HCT116 (cell line): ENCODE results near the gene GEN1. TPM values are rescaled to one million over a fixed set of nuclear protein-coding genes. Genes with fewer than 3 reads are reported as not detected.

ENCODE experiments used
- ATAC-seq: fragments of 200-7000 bp; cut with Tn5 transposase; 2 replicates; pipeline ENCODE4 v1.9.1; 2020; ENCODE audit warnings: mild to moderate bottlenecking, moderate library complexity
- BruUV-seq: library from RNA; stranded (reverse); fragments of 400-500 nt; replicated peaks from 2 replicates; lab custom pipeline; 2021; lab: Mats Ljungman, UMichigan
- CTCF ChIA-PET: fragments of 300-600 bp; sonication (Branson Sonifier 250); formaldehyde crosslinking; loops from one replicate; lab custom pipeline; 2021; ENCODE audit warnings: antibody characterized with exemption; lab: Charles Lee
- POLR2A ChIA-PET: fragments of 300-600, 350-600 bp; sonication (Branson Sonifier 250); formaldehyde crosslinking; loops from one replicate; lab custom pipeline; 2021; ENCODE audit warnings: antibody characterized with exemption; lab: Charles Lee
- RAD21 ChIA-PET, 2 experiments: fragments of 300-600 bp; sonication (Branson Sonifier 250); formaldehyde crosslinking; loops; one replicate each; lab custom pipeline; 2023; ENCODE audit warnings: low total read pairs in 2 of 2; ENCODE audit not compliant: uncharacterized antibody in 2 of 2, unreplicated experiment in 2 of 2, low non-redundant PET in 1 of 2; lab: Charles Lee
- DNase-seq: peaks from one replicate; pipeline ENCODE4 v3.0.0-alpha.2; 2010; ENCODE audit warnings: low read depth, low spot score
- H2AFZ ChIP-seq: fragments of 200-600 bp; shearing (Covaris generic), sonication (generic); 2 replicates; pipeline ENCODE4 v1.6.1; 2017; ENCODE audit warnings: low read depth, mixed run types, mixed read lengths, antibody characterized with exemption, low read length; ENCODE audit not compliant: poor library complexity, severe bottlenecking
- H3K27ac ChIP-seq: 2 replicates; pipeline ENCODE4 v1.5.1; 2012; ENCODE audit warnings: low read depth, low read length
- H3K27me3 ChIP-seq: fragments of 200-600 bp; sonication (generic); 2 replicates; pipeline ENCODE4 v1.6.1; 2016; ENCODE audit warnings: mixed run types, low read length, mixed read lengths; ENCODE audit not compliant: insufficient read depth
- H3K36me3 ChIP-seq, 2 experiments: fragments of 200-500 bp in 1 of 2; fragments of 200-600 bp in 1 of 2; sonication (Bioruptor generic) in 1 of 2; sonication (generic) in 1 of 2; 2 replicates each; pipeline versions ENCODE4 v1.5.1 to v1.6.1; 2014 to 2016; ENCODE audit warnings: low read length in 2 of 2, inconsistent platforms in 1 of 2, mixed read lengths in 1 of 2, mixed run types in 1 of 2; ENCODE audit not compliant: insufficient read depth in 2 of 2, control insufficient read depth in 1 of 2
- H3K4me1 ChIP-seq, 2 experiments: fragments of 200-600 bp in 1 of 2; sonication (generic) in 1 of 2; 2 replicates each; pipeline versions ENCODE4 v1.5.1 to v1.6.1; 2012 to 2017; ENCODE audit warnings: low read length in 2 of 2, inconsistent platforms in 1 of 2, mild to moderate bottlenecking in 1 of 2, mixed read lengths in 1 of 2, mixed run types in 1 of 2, moderate library complexity in 1 of 2; ENCODE audit not compliant: insufficient read depth in 2 of 2, control insufficient read depth in 1 of 2
- H3K4me2 ChIP-seq: fragments of 200-600 bp; sonication (generic); 2 replicates; pipeline ENCODE4 v1.6.1; 2017; ENCODE audit warnings: mixed run types, low read length, mixed read lengths
- H3K4me3 ChIP-seq, 2 experiments: fragments of 200-600 bp in 1 of 2; sonication (generic) in 1 of 2; replicated peaks in 1 of 2; 2 replicates each; pipeline ENCODE4 v1.5.1; 2011 to 2016; ENCODE audit warnings: low read length in 2 of 2, control low read depth in 1 of 2, low read depth in 1 of 2, mild to moderate bottlenecking in 1 of 2, mixed read lengths in 1 of 2, mixed run types in 1 of 2
- H3K79me2 ChIP-seq: fragments of 200-600 bp; sonication (generic); 2 replicates; pipeline ENCODE4 v1.6.1; 2017; ENCODE audit warnings: mild to moderate bottlenecking, mixed run types, low read length, moderate library complexity, mixed read lengths; ENCODE audit not compliant: insufficient read depth
- H3K9ac ChIP-seq: fragments of 200-600 bp; sonication (generic); 2 replicates; pipeline ENCODE4 v1.6.1; 2016; ENCODE audit warnings: low read length, mixed read lengths
- H3K9me2 ChIP-seq: fragments of 200-600 bp; sonication (generic), shearing (Covaris generic); 2 replicates; pipeline ENCODE4 v1.6.1; 2017; ENCODE audit warnings: mixed run types, mild to moderate bottlenecking, moderate library complexity; ENCODE audit not compliant: insufficient read depth
- H3K9me3 ChIP-seq, 2 experiments: fragments of 200-500 bp in 1 of 2; fragments of 200-600 bp in 1 of 2; sonication (Bioruptor generic) in 1 of 2; sonication (generic) in 1 of 2; 2 replicates each; pipeline ENCODE4 v1.6.1; 2014 to 2017; ENCODE audit warnings: low read length in 2 of 2, mixed read lengths in 2 of 2, inconsistent platforms in 1 of 2, low read depth in 1 of 2, mild to moderate bottlenecking in 1 of 2, mixed run types in 1 of 2, moderate library complexity in 1 of 2; ENCODE audit not compliant: control insufficient read depth in 1 of 2, insufficient read depth in 1 of 2
- H4K20me1 ChIP-seq: fragments of 200-600 bp; sonication (generic), shearing (Covaris generic); 2 replicates; pipeline ENCODE4 v1.6.1; 2017; ENCODE audit warnings: mixed run types, mild to moderate bottlenecking, moderate library complexity; ENCODE audit not compliant: insufficient read depth
- CEBPB ChIP-seq: IDR thresholded peaks from 2 replicates; pipeline ENCODE4 v1.6.1; 2012; ENCODE audit warnings: low read depth
- EGR1 ChIP-seq: IDR thresholded peaks from 2 replicates; pipeline ENCODE4 v1.6.1; 2012; ENCODE audit warnings: low read depth
- ELF1 ChIP-seq: IDR thresholded peaks from 2 replicates; pipeline ENCODE4 v1.6.1; 2012; ENCODE audit warnings: low read depth, borderline replicate concordance
- EZH2 ChIP-seq: fragments of 200-600 bp; sonication (generic); IDR thresholded peaks from 2 replicates; pipeline ENCODE4 v1.6.1; 2017; ENCODE audit warnings: antibody characterized with exemption, mixed run types
- EZH2phosphoT487 ChIP-seq: fragments of 200-600 bp; IDR thresholded peaks from 2 replicates; pipeline ENCODE4 v1.6.1; 2018; ENCODE audit warnings: antibody characterized with exemption, borderline replicate concordance
- FOSL1 ChIP-seq: IDR thresholded peaks from 2 replicates; pipeline ENCODE4 v1.6.1; 2012; ENCODE audit warnings: low read depth
- SP1 ChIP-seq: IDR thresholded peaks from 2 replicates; pipeline ENCODE4 v1.6.1; 2012; ENCODE audit warnings: low read depth
- SRF ChIP-seq: IDR thresholded peaks from 2 replicates; pipeline ENCODE4 v1.6.1; 2012; ENCODE audit warnings: low read depth
- YY1 ChIP-seq: IDR thresholded peaks from 2 replicates; pipeline ENCODE4 v1.6.1; 2011; ENCODE audit warnings: low read length, low read depth, moderate library complexity, mild to moderate bottlenecking; ENCODE audit not compliant: insufficient replicate concordance; ENCODE audit errors: extremely low read depth
- ZFX ChIP-seq: fragments of 450-650 bp; IDR thresholded peaks from 2 replicates; pipeline ENCODE4 v1.6.1; 2017
- ZNF274 ChIP-seq: fragments of 200-500 bp; sonication (Bioruptor generic); IDR thresholded peaks from 2 replicates; pipeline ENCODE4 v1.6.1; 2014; ENCODE audit warnings: mild to moderate bottlenecking, low read depth, low read length, inconsistent platforms
- intact Hi-C: fragments of 100-400 bp; cut with micrococcal nuclease; formaldehyde crosslinking; loops from 2 replicates; pipeline ENCODE4 v1.10.0; 2022
- total RNA-seq: library from RNA; stranded (reverse); gene quantifications from one replicate; pipeline ENCODE4 v1.2.1, GENCODE V29; 2021; ENCODE audit not compliant: unreplicated experiment
- TF ChIP-seq, protein P1 (sequence below): IDR thresholded peaks from 2 replicates; pipeline ENCODE4 v1.6.1; 2011; ENCODE audit warnings: mild to moderate bottlenecking, low read length, moderate library complexity; ENCODE audit not compliant: insufficient replicate concordance; ENCODE audit errors: extremely low read depth
- TF ChIP-seq, protein P2 (sequence below): IDR thresholded peaks from 2 replicates; pipeline ENCODE4 v1.6.1; 2012
- TF ChIP-seq, protein P3 (sequence below), 3 experiments: fragments of 200-600 bp in 1 of 3; sonication (generic) in 1 of 3; IDR thresholded peaks in 2 of 3; conservative IDR thresholded peaks in 1 of 3; 2 replicates each; pipeline ENCODE4 v1.5.1; 2012 to 2017; ENCODE audit warnings: low read depth in 2 of 3, low read length in 2 of 3, antibody characterized with exemption in 1 of 3, borderline replicate concordance in 1 of 3, control low read depth in 1 of 3, mild to moderate bottlenecking in 1 of 3, mixed read lengths in 1 of 3, mixed run types in 1 of 3, moderate library complexity in 1 of 3; ENCODE audit not compliant: insufficient read depth in 1 of 3

The GEN1 gene
- total RNA-seq, 1 experiment from 2014 or later, result 19.7 TPM

DNA sequence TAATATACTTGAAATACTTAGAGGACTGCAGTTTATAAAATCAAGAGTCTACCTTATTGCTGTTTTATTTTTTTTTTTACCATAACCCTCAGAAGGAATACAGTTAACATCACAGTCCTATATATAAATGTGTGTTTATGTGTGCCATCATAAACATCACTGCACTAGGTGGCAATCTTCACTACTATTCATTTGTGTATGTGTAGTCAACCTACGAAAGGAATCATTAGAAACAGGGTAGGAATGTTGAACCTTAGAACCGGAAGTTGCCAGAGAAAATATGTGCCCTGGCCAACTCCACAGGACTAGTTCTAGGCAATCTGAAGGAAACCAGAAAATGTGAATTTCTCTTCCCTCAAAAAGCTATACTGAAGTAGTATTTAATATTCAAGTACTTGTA, 3.4 kb downstream of the GEN1 start:
- no TSS peak for BruUV-seq
- ChIA-PET RAD21 (no interaction called here), CTCF (no interaction called here), POLR2A (no interaction called here)
- Histone ChIP-seq H3K27me3 (no peaks in the 10 kb centered on the region), H3K4me2 (no peak overlapping the region), H3K79me2 (peaks cover 74% of the 10 kb centered on the region), H3K36me3 (no peaks in the 10 kb centered on the region), H3K9me2 (no peaks in the 10 kb centered on the region), H3K4me3 (no peak overlapping the region), H3K4me1 (peaks cover 4 to 14% of the 10 kb centered on the region in 2 experiments; a peak in 3 of 4 replicates), H3K9me3 (no peaks in the 10 kb centered on the region), H3K9ac (no peak overlapping the region), H4K20me1 (no peaks in the 10 kb centered on the region; the same call in 1 of the 2 replicates), H2AFZ (no peak overlapping the region), H3K27ac (no peak overlapping the region)
- TF ChIP-seq, protein P1, sequence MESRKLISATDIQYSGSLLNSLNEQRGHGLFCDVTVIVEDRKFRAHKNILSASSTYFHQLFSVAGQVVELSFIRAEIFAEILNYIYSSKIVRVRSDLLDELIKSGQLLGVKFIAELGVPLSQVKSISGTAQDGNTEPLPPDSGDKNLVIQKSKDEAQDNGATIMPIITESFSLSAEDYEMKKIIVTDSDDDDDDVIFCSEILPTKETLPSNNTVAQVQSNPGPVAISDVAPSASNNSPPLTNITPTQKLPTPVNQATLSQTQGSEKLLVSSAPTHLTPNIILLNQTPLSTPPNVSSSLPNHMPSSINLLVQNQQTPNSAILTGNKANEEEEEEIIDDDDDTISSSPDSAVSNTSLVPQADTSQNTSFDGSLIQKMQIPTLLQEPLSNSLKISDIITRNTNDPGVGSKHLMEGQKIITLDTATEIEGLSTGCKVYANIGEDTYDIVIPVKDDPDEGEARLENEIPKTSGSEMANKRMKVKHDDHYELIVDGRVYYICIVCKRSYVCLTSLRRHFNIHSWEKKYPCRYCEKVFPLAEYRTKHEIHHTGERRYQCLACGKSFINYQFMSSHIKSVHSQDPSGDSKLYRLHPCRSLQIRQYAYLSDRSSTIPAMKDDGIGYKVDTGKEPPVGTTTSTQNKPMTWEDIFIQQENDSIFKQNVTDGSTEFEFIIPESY, result no peak
- TF ChIP-seq ZNF274 (no peak), ELF1 (no peak), EZH2 (no peak), EZH2phosphoT487 (no peak), YY1 (no peak), CEBPB (no peak), SRF (no peak), ZFX (no peak), SP1 (no peak), EGR1 (no peak), FOSL1 (no peak)
- TF ChIP-seq, protein P2, sequence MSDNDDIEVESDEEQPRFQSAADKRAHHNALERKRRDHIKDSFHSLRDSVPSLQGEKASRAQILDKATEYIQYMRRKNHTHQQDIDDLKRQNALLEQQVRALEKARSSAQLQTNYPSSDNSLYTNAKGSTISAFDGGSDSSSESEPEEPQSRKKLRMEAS, result no peak
- TF ChIP-seq, protein P3, sequence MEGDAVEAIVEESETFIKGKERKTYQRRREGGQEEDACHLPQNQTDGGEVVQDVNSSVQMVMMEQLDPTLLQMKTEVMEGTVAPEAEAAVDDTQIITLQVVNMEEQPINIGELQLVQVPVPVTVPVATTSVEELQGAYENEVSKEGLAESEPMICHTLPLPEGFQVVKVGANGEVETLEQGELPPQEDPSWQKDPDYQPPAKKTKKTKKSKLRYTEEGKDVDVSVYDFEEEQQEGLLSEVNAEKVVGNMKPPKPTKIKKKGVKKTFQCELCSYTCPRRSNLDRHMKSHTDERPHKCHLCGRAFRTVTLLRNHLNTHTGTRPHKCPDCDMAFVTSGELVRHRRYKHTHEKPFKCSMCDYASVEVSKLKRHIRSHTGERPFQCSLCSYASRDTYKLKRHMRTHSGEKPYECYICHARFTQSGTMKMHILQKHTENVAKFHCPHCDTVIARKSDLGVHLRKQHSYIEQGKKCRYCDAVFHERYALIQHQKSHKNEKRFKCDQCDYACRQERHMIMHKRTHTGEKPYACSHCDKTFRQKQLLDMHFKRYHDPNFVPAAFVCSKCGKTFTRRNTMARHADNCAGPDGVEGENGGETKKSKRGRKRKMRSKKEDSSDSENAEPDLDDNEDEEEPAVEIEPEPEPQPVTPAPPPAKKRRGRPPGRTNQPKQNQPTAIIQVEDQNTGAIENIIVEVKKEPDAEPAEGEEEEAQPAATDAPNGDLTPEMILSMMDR (IDR thresholded peaks at IDR 0.05 in 2 of 3, conservative IDR thresholded peaks at IDR 0.05 in 1 of 3; ENCODE audit: borderline replicate concordance in 1 of 3, insufficient read depth in 1 of 3, low read depth in 2 of 3, low read length in 2 of 3), result no peak
- ATAC-seq (no peak), DNase-seq (no peak)
- intact Hi-C loops, result no loop called here
